Endothelial cell of umbilical vein (primary cell): Measurements from ENCODE around the gene TTLL12. TPM values are rescaled to one million over a fixed set of nuclear protein-coding genes. Genes with fewer than 3 reads are reported as not detected.

Experiments used
- BruUV-seq: library from RNA; stranded (reverse); fragments of 400-500 nt; replicated peaks from 2 replicates; lab custom pipeline; 2021; lab: Mats Ljungman, UMichigan
- CTCF ChIA-PET: fragments of 300-600, 350-600 bp; sonication (Branson Sonifier 250); formaldehyde crosslinking; loops from one replicate; lab custom pipeline; 2021; ENCODE audit warnings: antibody characterized with exemption, inconsistent platforms; lab: Charles Lee
- POLR2A ChIA-PET: fragments of 300-600, 350-600 bp; sonication (Branson Sonifier 250); formaldehyde crosslinking; loops from one replicate; lab custom pipeline; 2021; ENCODE audit warnings: antibody characterized with exemption, inconsistent platforms; lab: Charles Lee
- DNase-seq: peaks from one replicate; pipeline ENCODE4 v3.0.0-alpha.2; 2011; ENCODE audit warnings: low read depth, low spot score
- FAIRE-seq: peaks from 2 replicates; lab custom pipeline; 2011; peaks lifted over from hg19 to GRCh38; lab: Jason Lieb, UNC
- H2AFZ ChIP-seq: 2 replicates; pipeline ENCODE4 v1.6.0; 2012; ENCODE audit warnings: low read depth, low read length, control low read depth, inconsistent platforms
- H3K27ac ChIP-seq: 2 replicates; pipeline ENCODE4 v1.5.1; 2011; ENCODE audit warnings: low read depth, mild to moderate bottlenecking, control low read depth, low read length, moderate library complexity; ENCODE audit not compliant: insufficient read depth
- H3K27me3 ChIP-seq, 2 experiments: 2 replicates each; pipeline versions ENCODE4 v1.6.0 to v1.6.1; 2011; ENCODE audit warnings: low read length in 2 of 2, mixed read lengths in 1 of 2; ENCODE audit not compliant: control insufficient read depth in 2 of 2, insufficient read depth in 2 of 2
- H3K36me3 ChIP-seq, 2 experiments: 2 replicates in 1 of 2; 3 replicates in 1 of 2; pipeline ENCODE4 v1.5.1; 2011; ENCODE audit warnings: low read length in 2 of 2, mild to moderate bottlenecking in 1 of 2, moderate library complexity in 1 of 2; ENCODE audit not compliant: control insufficient read depth in 2 of 2, insufficient read depth in 2 of 2; ENCODE audit errors: extremely low read depth in 1 of 2
- H3K4me1 ChIP-seq: 3 replicates; pipeline ENCODE4 v1.5.1; 2011; ENCODE audit warnings: mild to moderate bottlenecking, low read length; ENCODE audit not compliant: control insufficient read depth, insufficient read depth; ENCODE audit errors: extremely low read depth
- H3K4me2 ChIP-seq: 2 replicates; pipeline ENCODE4 v1.6.1; 2011; ENCODE audit warnings: low read length, control low read depth, mixed read lengths; ENCODE audit not compliant: insufficient read depth
- H3K4me3 ChIP-seq, 3 experiments: fragments of 200-600 bp in 1 of 3; sonication (generic), shearing (Covaris generic) in 1 of 3; replicated peaks in 1 of 3; 2 replicates each; pipeline ENCODE4 v1.5.1; 2011 to 2016; ENCODE audit warnings: control low read depth in 3 of 3, low read length in 3 of 3, mild to moderate bottlenecking in 2 of 3, inconsistent platforms in 1 of 3, low read depth in 1 of 3, moderate library complexity in 1 of 3; ENCODE audit not compliant: insufficient read depth in 1 of 3
- H3K79me2 ChIP-seq: 2 replicates; pipeline ENCODE4 v1.6.0; 2012; ENCODE audit warnings: low read length, inconsistent platforms; ENCODE audit not compliant: control insufficient read depth, insufficient read depth
- H3K9ac ChIP-seq: replicated peaks from 2 replicates; pipeline ENCODE3; 2011; ENCODE audit warnings: low read length, control low read depth; ENCODE audit not compliant: insufficient read depth; ENCODE audit errors: extremely low read depth
- H3K9me1 ChIP-seq: replicated peaks from 3 replicates; pipeline ENCODE4 v1.6.0; 2011; ENCODE audit warnings: mild to moderate bottlenecking, low read length; ENCODE audit not compliant: control insufficient read depth, insufficient read depth; ENCODE audit errors: extremely low read depth
- H3K9me3 ChIP-seq: replicated peaks from 2 replicates; pipeline ENCODE4 v1.5.1; 2012; ENCODE audit warnings: low read length, inconsistent platforms; ENCODE audit not compliant: control insufficient read depth, insufficient read depth
- H4K20me1 ChIP-seq: replicated peaks from 2 replicates; pipeline ENCODE3; 2011; ENCODE audit warnings: mild to moderate bottlenecking, low read length; ENCODE audit not compliant: control insufficient read depth, insufficient read depth; ENCODE audit errors: extremely low read depth
- EZH2 ChIP-seq: IDR thresholded peaks from 2 replicates; pipeline ENCODE4 v1.6.1; 2012; ENCODE audit warnings: borderline replicate concordance, low read depth, mild to moderate bottlenecking, moderate library complexity, low read length, inconsistent platforms; ENCODE audit not compliant: severe bottlenecking
- FOS ChIP-seq: IDR thresholded peaks from 2 replicates; pipeline ENCODE4 v1.6.1; 2011; ENCODE audit warnings: mild to moderate bottlenecking, low read length, moderate library complexity, borderline replicate concordance; ENCODE audit not compliant: insufficient read depth
- GATA2 ChIP-seq: IDR thresholded peaks from 2 replicates; pipeline ENCODE4 v1.7.0; 2011; ENCODE audit warnings: low read depth, mild to moderate bottlenecking, moderate library complexity, mixed read lengths, low read length; ENCODE audit not compliant: insufficient read length, insufficient read depth
- JUN ChIP-seq: IDR thresholded peaks from 2 replicates; pipeline ENCODE4 v1.6.1; 2011; ENCODE audit warnings: borderline replicate concordance, low read depth; ENCODE audit not compliant: insufficient read length, insufficient read depth
- MYC ChIP-seq: IDR thresholded peaks from one replicate; pipeline ENCODE4 v1.6.1; 2011; ENCODE audit warnings: mild to moderate bottlenecking, low read depth, low read length
- POLR2A ChIP-seq: IDR thresholded peaks from 2 replicates; pipeline ENCODE4 v1.6.1; 2012; ENCODE audit warnings: low read depth, mild to moderate bottlenecking, control low read depth, low read length
- POLR2AphosphoS5 ChIP-seq: IDR thresholded peaks from 2 replicates; pipeline ENCODE4 v1.6.1; 2012; ENCODE audit warnings: low read depth, mild to moderate bottlenecking, control low read depth, low read length, moderate library complexity; ENCODE audit not compliant: insufficient read depth
- dilution Hi-C: fragments of 300-500 bp; cut with MboI; formaldehyde crosslinking; loops from one replicate; pipeline ENCODE4 v1.15.0; 2019; ENCODE audit warnings: low sequenced_read_pairs; ENCODE audit not compliant: extremely low pct_ligation_motif_present
- intact Hi-C: fragments of 100-400 bp; cut with micrococcal nuclease; formaldehyde crosslinking; loops from one replicate; pipeline ENCODE4 v1.10.0; 2022
- polyA plus RNA-seq, 4 experiments: library from polyadenylated mRNA; depleted of rRNA in 3 of 4; stranded (reverse) in 3 of 4; unstranded in 1 of 4; fragments of >200 nt; gene quantifications; 2 replicates each; pipeline versions ENCODE4 v1.2.1 to v1.2.3, GENCODE V29; 2011 to 2012; ENCODE audit warnings: missing spikeins in 1 of 4
- total RNA-seq: library from RNA; stranded (reverse); gene quantifications from 2 replicates; pipeline ENCODE4 v1.2.3, GENCODE V29; 2021
- TF ChIP-seq, protein P1 (sequence below): IDR thresholded peaks from 2 replicates; pipeline ENCODE4 v1.6.1; 2011; ENCODE audit not compliant: insufficient read depth, insufficient read length
- TF ChIP-seq, protein P2 (sequence below), 2 donors: IDR thresholded peaks; 1 replicate in 1 of 2; 2 replicates in 1 of 2; pipeline ENCODE4 v1.5.1; 2011; ENCODE audit warnings: low read length in 2 of 2, mild to moderate bottlenecking in 2 of 2, moderate library complexity in 2 of 2, control low read depth in 1 of 2, inconsistent platforms in 1 of 2, low read depth in 1 of 2; ENCODE audit not compliant: insufficient read depth in 1 of 2; ENCODE audit errors: extremely low read depth in 1 of 2

The TTLL12 gene
- total and polyA plus RNA-seq, 2 donors (not counting 3 experiments of a cell fraction or from before 2014, with no cell fraction given), result 26.2 to 36.5 TPM

DNA sequence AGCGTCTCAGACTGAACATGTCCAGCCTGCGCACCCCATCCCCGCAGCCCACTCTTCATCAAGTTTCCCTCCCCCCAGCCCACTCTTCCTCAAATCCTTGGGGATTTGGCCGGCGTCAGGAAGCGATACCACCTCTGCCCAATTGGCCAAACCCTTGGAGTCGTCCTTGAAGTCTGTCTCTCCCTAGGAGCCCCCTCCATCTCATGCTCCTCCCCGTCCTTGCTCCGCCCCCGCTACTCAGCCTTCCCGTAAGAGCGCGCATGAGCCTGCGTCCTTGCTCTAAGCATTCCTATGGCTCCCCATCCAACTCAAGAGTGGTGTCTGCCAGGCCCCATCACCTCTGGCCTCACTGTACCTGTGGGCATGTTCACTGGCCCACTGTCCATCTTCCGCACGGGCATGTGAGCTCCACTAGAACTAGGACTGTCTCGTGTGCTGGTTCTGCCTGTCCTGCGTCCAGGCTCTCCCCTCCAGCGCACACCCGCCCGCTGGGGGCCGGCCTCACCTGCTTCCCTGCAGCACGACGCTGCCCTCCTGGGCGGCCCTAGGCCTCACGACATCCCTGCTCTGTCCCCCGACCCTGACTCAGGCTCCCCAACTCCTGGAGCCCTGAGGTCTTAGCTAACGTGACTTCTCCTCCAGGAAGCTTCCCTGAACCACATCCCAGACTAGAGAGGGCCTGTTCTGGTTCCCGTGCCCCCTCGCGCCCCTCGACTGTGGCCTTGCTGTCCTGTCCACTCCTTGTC, 30.5 kb upstream of the TTLL12 start:
- dilution Hi-C loops, result no loop called here
- no peaks in the 10 kb centered on the region for H3K79me2 ChIP-seq
- H3K4me2 ChIP-seq, result no peak overlapping the region
- BruUV-seq, result no TSS peak
- no peaks in the 10 kb centered on the region for H3K4me1 ChIP-seq
- FAIRE-seq (no peak), DNase-seq (no peak)
- intact Hi-C loops, result no loop called here
- H2AFZ ChIP-seq, result no peak overlapping the region
- no peaks in the 10 kb centered on the region for H3K9me3 ChIP-seq
- H3K4me3 ChIP-seq, result no peak overlapping the region
- TF ChIP-seq POLR2AphosphoS5 (no peak), MYC (no peak), POLR2A (no peak), EZH2 (no peak), GATA2 (no peak), JUN (no peak), FOS (no peak)
- TF ChIP-seq, protein P1, sequence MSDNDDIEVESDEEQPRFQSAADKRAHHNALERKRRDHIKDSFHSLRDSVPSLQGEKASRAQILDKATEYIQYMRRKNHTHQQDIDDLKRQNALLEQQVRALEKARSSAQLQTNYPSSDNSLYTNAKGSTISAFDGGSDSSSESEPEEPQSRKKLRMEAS, result no peak
- TF ChIP-seq, protein P2, sequence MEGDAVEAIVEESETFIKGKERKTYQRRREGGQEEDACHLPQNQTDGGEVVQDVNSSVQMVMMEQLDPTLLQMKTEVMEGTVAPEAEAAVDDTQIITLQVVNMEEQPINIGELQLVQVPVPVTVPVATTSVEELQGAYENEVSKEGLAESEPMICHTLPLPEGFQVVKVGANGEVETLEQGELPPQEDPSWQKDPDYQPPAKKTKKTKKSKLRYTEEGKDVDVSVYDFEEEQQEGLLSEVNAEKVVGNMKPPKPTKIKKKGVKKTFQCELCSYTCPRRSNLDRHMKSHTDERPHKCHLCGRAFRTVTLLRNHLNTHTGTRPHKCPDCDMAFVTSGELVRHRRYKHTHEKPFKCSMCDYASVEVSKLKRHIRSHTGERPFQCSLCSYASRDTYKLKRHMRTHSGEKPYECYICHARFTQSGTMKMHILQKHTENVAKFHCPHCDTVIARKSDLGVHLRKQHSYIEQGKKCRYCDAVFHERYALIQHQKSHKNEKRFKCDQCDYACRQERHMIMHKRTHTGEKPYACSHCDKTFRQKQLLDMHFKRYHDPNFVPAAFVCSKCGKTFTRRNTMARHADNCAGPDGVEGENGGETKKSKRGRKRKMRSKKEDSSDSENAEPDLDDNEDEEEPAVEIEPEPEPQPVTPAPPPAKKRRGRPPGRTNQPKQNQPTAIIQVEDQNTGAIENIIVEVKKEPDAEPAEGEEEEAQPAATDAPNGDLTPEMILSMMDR (IDR thresholded peaks at IDR 0.05; ENCODE audit: extremely low read depth in 1 of 2, insufficient read depth in 1 of 2, low read depth in 1 of 2, low read length in 2 of 2), result no peak
- no peak overlapping the region for H3K27ac ChIP-seq
- POLR2A ChIA-PET, result no interaction called here
- H3K27me3 ChIP-seq, result no peaks in the 10 kb centered on the region
- H3K9me1 ChIP-seq, result no peaks in the 10 kb centered on the region
- no peak overlapping the region for H3K9ac ChIP-seq
- H4K20me1 ChIP-seq, result no peaks in the 10 kb centered on the region
- CTCF ChIA-PET, result no interaction called here
- no peaks in the 10 kb centered on the region for H3K36me3 ChIP-seq
